MM.1S (cell line): ENCODE results near the gene ABCD1.
"Not testable (repeated sequence)": the region's sequence is repeated elsewhere in the genome, so short reads cannot be mapped to it uniquely, and the experiment has no call there.

Source experiments
- DNase-seq: peaks from one replicate; pipeline ENCODE4 v3.0.0-alpha.2; 2015
- H2AFZ ChIP-seq: fragments of 300-600 bp; sonication (generic); 2 replicates; pipeline ENCODE4 v1.6.0; 2016; ENCODE audit warnings: antibody characterized with exemption, low read length
- H3F3A ChIP-seq: fragments of 300-600 bp; sonication (generic); 2 replicates; pipeline ENCODE4 v1.6.1; 2016; ENCODE audit warnings: mild to moderate bottlenecking, antibody characterized with exemption, low read length, moderate library complexity, mixed read lengths; ENCODE audit not compliant: insufficient read depth
- H3K27ac ChIP-seq: fragments of 300-600 bp; sonication (generic); 2 replicates; pipeline ENCODE4 v1.5.1; 2016; ENCODE audit warnings: mild to moderate bottlenecking, low read length
- H3K27me3 ChIP-seq: fragments of 300-600 bp; sonication (generic); replicated peaks from 2 replicates; pipeline ENCODE4 v1.6.0; 2016; ENCODE audit warnings: low read length; ENCODE audit not compliant: insufficient read depth
- H3K36me3 ChIP-seq: fragments of 300-600 bp; sonication (generic); replicated peaks from 2 replicates; pipeline ENCODE4 v1.6.1; 2016; ENCODE audit warnings: mild to moderate bottlenecking, low read length, mixed read lengths; ENCODE audit not compliant: insufficient read depth
- H3K4me1 ChIP-seq: fragments of 300-600 bp; sonication (generic); 2 replicates; pipeline ENCODE4 v1.6.1; 2016; ENCODE audit warnings: low read length, mixed read lengths
- H3K4me2 ChIP-seq: fragments of 300-600 bp; sonication (generic); 2 replicates; pipeline ENCODE4 v1.6.0; 2016; ENCODE audit warnings: low read depth, low read length
- H3K4me3 ChIP-seq: fragments of 300-600 bp; sonication (generic); 2 replicates; pipeline ENCODE4 v1.5.1; 2016; ENCODE audit warnings: low read length, mixed read lengths
- H3K79me2 ChIP-seq: fragments of 300-600 bp; sonication (generic); 2 replicates; pipeline ENCODE4 v1.6.1; 2016; ENCODE audit warnings: mixed run types, low read length, mixed read lengths
- H3K9ac ChIP-seq: fragments of 300-600 bp; sonication (generic); 2 replicates; pipeline ENCODE4 v1.6.1; 2016; ENCODE audit warnings: low read length, mixed read lengths
- H3K9me2 ChIP-seq: fragments of 300-600 bp; sonication (generic); replicated peaks from 2 replicates; pipeline ENCODE4 v1.6.1; 2016; ENCODE audit warnings: mild to moderate bottlenecking, low read length, mixed read lengths; ENCODE audit not compliant: insufficient read depth
- H3K9me3 ChIP-seq: fragments of 300-600 bp; sonication (generic); replicated peaks from 2 replicates; pipeline ENCODE4 v1.6.1; 2016; ENCODE audit warnings: mild to moderate bottlenecking, low read length, mixed read lengths; ENCODE audit not compliant: insufficient read depth
- H4K20me1 ChIP-seq: fragments of 300-600 bp; sonication (generic); 2 replicates; pipeline ENCODE4 v1.6.1; 2016; ENCODE audit warnings: mild to moderate bottlenecking, low read length, moderate library complexity, mixed read lengths; ENCODE audit not compliant: insufficient read depth
- CTCF ChIP-seq: fragments of 300-600 bp; sonication (generic); IDR thresholded peaks from 2 replicates; pipeline ENCODE4 v1.5.1; 2016; ENCODE audit warnings: antibody characterized with exemption, low read length, mixed read lengths
- EZH2 ChIP-seq: fragments of 300-600 bp; sonication (generic); optimal IDR thresholded peaks from 2 replicates; pipeline ENCODE3; 2017; ENCODE audit warnings: low read depth, mild to moderate bottlenecking, antibody characterized with exemption, low read length, mixed read lengths
- EZH2phosphoT487 ChIP-seq: fragments of 300-600 bp; sonication (generic); IDR thresholded peaks from 2 replicates; pipeline ENCODE4 v1.6.1; 2018; ENCODE audit warnings: antibody characterized with exemption, low read length

The ABCD1 gene

GRCh38 chrX:153697924-153698865 is 26.5 kb upstream of the ABCD1 start:
- H3K9me3 ChIP-seq: no peaks in the 10 kb centered on the region
- no peak overlapping the region for H3K4me2 ChIP-seq
- no peak for DNase-seq
- no peaks in the 10 kb centered on the region for H3K36me3 ChIP-seq
- H3K27me3 ChIP-seq: no peaks in the 10 kb centered on the region
- H3K4me3 ChIP-seq: no peak overlapping the region
- H2AFZ ChIP-seq: no peak overlapping the region
- no peaks in the 10 kb centered on the region for H3F3A ChIP-seq
- no peaks in the 10 kb centered on the region for H4K20me1 ChIP-seq
- no peak overlapping the region for H3K9ac ChIP-seq
- no peaks in the 10 kb centered on the region for H3K9me2 ChIP-seq
- H3K79me2 ChIP-seq: no peaks in the 10 kb centered on the region
- TF ChIP-seq EZH2phosphoT487: no peak
- TF ChIP-seq EZH2: no peak
- TF ChIP-seq CTCF: no peak
- H3K4me1 ChIP-seq: no peaks in the 10 kb centered on the region
- H3K27ac ChIP-seq: no peak overlapping the region

GRCh38 chrX:153699210-153699783 is 25.4 kb upstream of the ABCD1 start:
- not testable (repeated sequence) for H3K4me1 ChIP-seq, H3K27me3 ChIP-seq, H3K36me3 ChIP-seq, H2AFZ ChIP-seq, H3K27ac ChIP-seq, H3K9ac ChIP-seq, H3K9me2 ChIP-seq, H4K20me1 ChIP-seq, H3K4me3 ChIP-seq, DNase-seq, H3K9me3 ChIP-seq, H3K4me2 ChIP-seq, H3F3A ChIP-seq, H3K79me2 ChIP-seq

- not testable (repeated sequence) for H3K9ac ChIP-seq, H3K4me2 ChIP-seq
Measured at GRCh38 chrX:153699784-153700371, 24.8 kb upstream of the ABCD1 start.

GRCh38 chrX:153700376-153700945 is 24.2 kb upstream of the ABCD1 start:
- H3K36me3 ChIP-seq: no peaks in the 10 kb centered on the region
- no peaks in the 10 kb centered on the region for H3F3A ChIP-seq
- H3K79me2 ChIP-seq: no peaks in the 10 kb centered on the region
- no peaks in the 10 kb centered on the region for H3K9me2 ChIP-seq
- no peak overlapping the region for H2AFZ ChIP-seq
- H3K27ac ChIP-seq: no peak overlapping the region
- DNase-seq: no peak
- no peak overlapping the region for H3K4me3 ChIP-seq
- no peak overlapping the region for H3K9ac ChIP-seq
- no peak overlapping the region for H3K4me2 ChIP-seq
- TF ChIP-seq CTCF (no peak), EZH2 (no peak), EZH2phosphoT487 (no peak)
- no peaks in the 10 kb centered on the region for H3K27me3 ChIP-seq
- no peaks in the 10 kb centered on the region for H3K9me3 ChIP-seq
- H3K4me1 ChIP-seq: no peaks in the 10 kb centered on the region
- H4K20me1 ChIP-seq: no peaks in the 10 kb centered on the region

More at GRCh38 chrX:153699784-153700371, 24.8 kb upstream of the ABCD1 start:
- not testable (repeated sequence) for H3K9me2 ChIP-seq, H3K27me3 ChIP-seq, H3K4me1 ChIP-seq, H3K36me3 ChIP-seq, H3K4me3 ChIP-seq, H4K20me1 ChIP-seq, H3K79me2 ChIP-seq, H3F3A ChIP-seq, H3K27ac ChIP-seq, H3K9me3 ChIP-seq, H2AFZ ChIP-seq, DNase-seq
